Nephron (organoid): Measurements from ENCODE around the gene C2orf80.
"Not testable (repeated sequence)": the region's sequence is repeated elsewhere in the genome, so short reads cannot be mapped to it uniquely, and the experiment has no call there.

Source experiments
- H3K27ac Mint-ChIP-seq, 3 experiments: 2 replicates each; pipeline ENCODE4 v1.8.0; 2020; ENCODE audit warnings: mixed read lengths in 3 of 3, mild to moderate bottlenecking in 2 of 3, moderate library complexity in 1 of 3
- H3K27me3 Mint-ChIP-seq: 2 replicates; pipeline ENCODE4 v1.8.0; 2021; ENCODE audit warnings: low read depth, mild to moderate bottlenecking, moderate library complexity, mixed read lengths
- H3K36me3 Mint-ChIP-seq: 2 replicates; pipeline ENCODE4 v1.8.0; 2020; ENCODE audit warnings: low read depth, mixed read lengths
- H3K4me1 Mint-ChIP-seq: 2 replicates; pipeline ENCODE4 v1.8.0; 2020; ENCODE audit warnings: mixed read lengths
- H3K4me3 Mint-ChIP-seq, 3 experiments: 2 replicates each; pipeline ENCODE4 v1.8.0; 2020; ENCODE audit warnings: mild to moderate bottlenecking in 3 of 3, mixed read lengths in 3 of 3, moderate library complexity in 2 of 3
- H3K9me3 Mint-ChIP-seq: 2 replicates; pipeline ENCODE4 v1.8.0; 2020; ENCODE audit warnings: mixed read lengths
- CTCF ChIP-seq, 3 experiments: fragments of 200-600 bp; sonication (generic); IDR thresholded peaks; one replicate each; pipeline ENCODE4 v1.5.0; 2021; ENCODE audit warnings: antibody characterized with exemption in 3 of 3; ENCODE audit not compliant: unreplicated experiment in 3 of 3

The C2orf80 gene

GRCh38 chr2:208224802-208225201 is 35.0 kb upstream of the C2orf80 start:
- no peak overlapping the region for H3K4me3 Mint-ChIP-seq
- H3K4me1 Mint-ChIP-seq: peaks cover 4% of the 10 kb centered on the region
- no peak for TF ChIP-seq CTCF (IDR thresholded peaks at IDR 0.05; ENCODE audit: unreplicated experiment in 3 of 3)
- H3K9me3 Mint-ChIP-seq: peaks cover 10% of the 10 kb centered on the region
- no peak overlapping the region for H3K27ac Mint-ChIP-seq
- H3K27me3 Mint-ChIP-seq: no peaks in the 10 kb centered on the region
- H3K36me3 Mint-ChIP-seq: no peaks in the 10 kb centered on the region

- no peak overlapping the region for H3K4me3 Mint-ChIP-seq
- H3K36me3 Mint-ChIP-seq: no peaks in the 10 kb centered on the region
- no peak overlapping the region for H3K27ac Mint-ChIP-seq
- peaks cover 12% of the 10 kb centered on the region for H3K9me3 Mint-ChIP-seq
- no peak for TF ChIP-seq CTCF (IDR thresholded peaks at IDR 0.05; ENCODE audit: unreplicated experiment in 3 of 3)
- no peaks in the 10 kb centered on the region for H3K27me3 Mint-ChIP-seq
- no peaks in the 10 kb centered on the region for H3K4me1 Mint-ChIP-seq
Observed at GRCh38 chr2:208222351-208222750, 32.5 kb upstream of the C2orf80 start.

DNA sequence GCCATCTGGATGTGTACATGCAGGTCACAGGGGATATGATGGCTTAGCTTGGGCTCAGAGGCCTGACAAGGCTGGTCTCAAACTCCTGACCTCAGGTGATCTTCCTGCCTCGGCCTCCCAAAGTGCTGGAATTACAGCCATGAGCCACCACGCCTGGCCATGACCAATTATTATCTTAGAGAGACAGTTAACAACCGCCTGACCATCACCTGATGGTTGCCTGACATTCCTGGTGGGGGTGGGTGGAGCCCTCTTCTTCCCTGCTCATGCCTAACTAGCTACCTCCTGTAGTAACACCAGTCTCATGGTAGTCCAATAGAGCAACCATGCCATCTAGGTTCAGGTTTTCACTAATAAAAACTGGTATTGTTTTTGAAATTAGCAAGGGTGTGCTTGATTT is 32.0 kb upstream of the C2orf80 start:
- H3K27ac Mint-ChIP-seq, H3K27me3 Mint-ChIP-seq, H3K36me3 Mint-ChIP-seq, H3K4me1 Mint-ChIP-seq, H3K4me3 Mint-ChIP-seq: not testable (repeated sequence)
- peaks cover 12% of the 10 kb centered on the region for H3K9me3 Mint-ChIP-seq

- Mint-ChIP-seq H3K27me3 (peaks cover 4% of the 10 kb centered on the region), H3K27ac (no peak overlapping the region)
Observed at GRCh38 chr2:208210688-208211451, 21.0 kb upstream of the C2orf80 start.

GRCh38 chr2:208208335-208209085 is 18.7 kb upstream of the C2orf80 start:
- Mint-ChIP-seq H3K4me1 (no peaks in the 10 kb centered on the region), H3K27ac (no peak overlapping the region), H3K4me3 (no peak overlapping the region), H3K27me3 (peaks cover 8% of the 10 kb centered on the region), H3K36me3 (no peaks in the 10 kb centered on the region), H3K9me3 (no peaks in the 10 kb centered on the region)
- no peak for TF ChIP-seq CTCF (IDR thresholded peaks at IDR 0.05; ENCODE audit: unreplicated experiment in 3 of 3)

More at GRCh38 chr2:208210688-208211451, 21.0 kb upstream of the C2orf80 start:
- Mint-ChIP-seq H3K36me3 (no peaks in the 10 kb centered on the region), H3K9me3 (no peaks in the 10 kb centered on the region), H3K4me1 (no peaks in the 10 kb centered on the region), H3K4me3 (no peak overlapping the region)
- no peak for TF ChIP-seq CTCF (IDR thresholded peaks at IDR 0.05; ENCODE audit: unreplicated experiment in 3 of 3)

GRCh38 chr2:208207769-208208168 is 17.9 kb upstream of the C2orf80 start:
- no peak for TF ChIP-seq CTCF (IDR thresholded peaks at IDR 0.05; ENCODE audit: unreplicated experiment in 3 of 3)
- Mint-ChIP-seq H3K9me3 (no peaks in the 10 kb centered on the region), H3K27me3 (peaks cover 8% of the 10 kb centered on the region), H3K27ac (no peak overlapping the region), H3K36me3 (no peaks in the 10 kb centered on the region), H3K4me3 (no peak overlapping the region), H3K4me1 (no peaks in the 10 kb centered on the region)
